NCI-H82 treated with DMSO at 0.1 percent for 48 hours (cell line): Measurements from ENCODE around the gene KRTAP5-2.

ENCODE experiments used
- DNase-seq: peaks from one replicate; lab custom pipeline; 2025; ENCODE audit not compliant: unreplicated experiment; lab: John Stamatoyannopoulos, UW

KRTAP5-2 gene

GRCh38 chr11:1568441-1568911 is 29.6 kb downstream of the KRTAP5-2 start:
- DNase-seq, result no peak

GRCh38 chr11:1567721-1568100 is 30.4 kb downstream of the KRTAP5-2 start:
- DNase-seq, result no peak

- DNase-seq, result no peak
These were observed 30.9 kb downstream of the KRTAP5-2 start for GRCh38 chr11:1567052-1567720.

- DNase-seq, result no peak
These were observed 31.6 kb downstream of the KRTAP5-2 start for GRCh38 chr11:1566381-1567051.

- DNase-seq, result no peak
These were observed 32.2 kb downstream of the KRTAP5-2 start for GRCh38 chr11:1565904-1566247.

GRCh38 chr11:1565173-1565903 is 32.8 kb downstream of the KRTAP5-2 start:
- no peak for DNase-seq

- peak; percentile 57 for DNase-seq
These were observed 33.4 kb downstream of the KRTAP5-2 start for GRCh38 chr11:1564535-1565172.

GRCh38 chr11:1563697-1564534 is 34.2 kb downstream of the KRTAP5-2 start:
- no peak for DNase-seq

GRCh38 chr11:1563149-1563638 is 34.9 kb downstream of the KRTAP5-2 start:
- no peak for DNase-seq

- DNase-seq, result no peak
These were observed 35.5 kb downstream of the KRTAP5-2 start for GRCh38 chr11:1562469-1563148.

GRCh38 chr11:1561955-1562354 is 36.1 kb downstream of the KRTAP5-2 start:
- no peak for DNase-seq

GRCh38 chr11:1561266-1561665 is 36.8 kb downstream of the KRTAP5-2 start:
- DNase-seq, result no peak

GRCh38 chr11:1560649-1561251 is 37.3 kb downstream of the KRTAP5-2 start:
- DNase-seq, result no peak

- no peak for DNase-seq
These were observed 38.0 kb downstream of the KRTAP5-2 start for GRCh38 chr11:1560002-1560648.

- no peak for DNase-seq
These were observed 38.8 kb downstream of the KRTAP5-2 start for GRCh38 chr11:1559111-1559951.

GRCh38 chr11:1558775-1559110 is 39.4 kb downstream of the KRTAP5-2 start:
- DNase-seq, result no peak

GRCh38 chr11:1557904-1558774 is 40.0 kb downstream of the KRTAP5-2 start:
- DNase-seq, result no peak
